AG04450 (cell line): ENCODE measurements around the gene SLIT3. TPM values are rescaled to one million over a fixed set of nuclear protein-coding genes. Genes with fewer than 3 reads are reported as not detected.

Source experiments
- CTCF ChIA-PET: fragments of 300-600, 350-600 bp; formaldehyde crosslinking; extraction: SDS; loops from one replicate; lab custom pipeline; 2022; ENCODE audit warnings: antibody characterized with exemption, inconsistent platforms; lab: Charles Lee
- POLR2A ChIA-PET: fragments of 350-600 bp; formaldehyde crosslinking; extraction: SDS; loops from one replicate; lab custom pipeline; 2021; ENCODE audit warnings: antibody characterized with exemption, inconsistent platforms; lab: Yijun Ruan, JAX
- DNase-seq: peaks from one replicate; pipeline ENCODE4 v3.0.0-alpha.2; 2011; ENCODE audit warnings: low read depth, low spot score
- H3K27ac ChIP-seq: one replicate; pipeline ENCODE4 v1.5.1; 2012; ENCODE audit warnings: low read depth, low read length, control low read depth
- H3K27me3 ChIP-seq: one replicate; pipeline ENCODE4 v1.6.0; 2012; ENCODE audit warnings: low read length; ENCODE audit not compliant: control insufficient read depth, insufficient read depth
- H3K4me3 ChIP-seq: 2 replicates; pipeline ENCODE4 v1.5.1; 2011; ENCODE audit warnings: mild to moderate bottlenecking, low read depth, low read length, control low read depth
- H3K9me3 ChIP-seq: 2 replicates; pipeline ENCODE4 v1.5.1; 2012; ENCODE audit warnings: low read length; ENCODE audit not compliant: control insufficient read depth, insufficient read depth
- polyA plus RNA-seq: library from polyadenylated mRNA; depleted of rRNA; stranded (reverse); fragments of >200 nt; gene quantifications from 2 replicates; pipeline ENCODE4 v1.2.3, GENCODE V29; 2011
- TF ChIP-seq, protein P1 (sequence below): IDR thresholded peaks from 2 replicates; pipeline ENCODE4 v1.5.1; 2011; ENCODE audit warnings: low read depth, low read length, control low read depth, inconsistent platforms

SLIT3 gene
- polyA plus RNA-seq, 1 experiment = 0.26 TPM

DNA sequence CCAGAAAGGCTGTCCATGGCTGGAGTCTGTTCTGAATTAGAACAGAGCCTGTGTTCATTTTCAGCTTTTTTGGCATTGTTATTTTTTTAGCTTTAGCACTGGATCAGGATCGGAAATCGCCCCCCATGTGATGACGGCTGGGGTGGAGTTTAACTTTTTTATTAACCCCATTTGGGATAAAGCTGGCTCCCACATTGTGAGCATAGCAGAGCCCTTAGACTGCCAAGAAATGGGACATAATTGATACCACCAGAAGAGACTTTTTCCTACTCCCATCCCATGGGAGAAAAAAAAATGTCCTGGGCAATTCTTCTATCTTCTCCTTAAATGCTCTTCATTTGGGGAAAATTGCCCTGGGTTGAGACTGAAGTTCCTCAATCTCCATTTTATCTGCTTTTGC lies 52.4 kb downstream of the SLIT3 start:
- TF ChIP-seq, protein P1, sequence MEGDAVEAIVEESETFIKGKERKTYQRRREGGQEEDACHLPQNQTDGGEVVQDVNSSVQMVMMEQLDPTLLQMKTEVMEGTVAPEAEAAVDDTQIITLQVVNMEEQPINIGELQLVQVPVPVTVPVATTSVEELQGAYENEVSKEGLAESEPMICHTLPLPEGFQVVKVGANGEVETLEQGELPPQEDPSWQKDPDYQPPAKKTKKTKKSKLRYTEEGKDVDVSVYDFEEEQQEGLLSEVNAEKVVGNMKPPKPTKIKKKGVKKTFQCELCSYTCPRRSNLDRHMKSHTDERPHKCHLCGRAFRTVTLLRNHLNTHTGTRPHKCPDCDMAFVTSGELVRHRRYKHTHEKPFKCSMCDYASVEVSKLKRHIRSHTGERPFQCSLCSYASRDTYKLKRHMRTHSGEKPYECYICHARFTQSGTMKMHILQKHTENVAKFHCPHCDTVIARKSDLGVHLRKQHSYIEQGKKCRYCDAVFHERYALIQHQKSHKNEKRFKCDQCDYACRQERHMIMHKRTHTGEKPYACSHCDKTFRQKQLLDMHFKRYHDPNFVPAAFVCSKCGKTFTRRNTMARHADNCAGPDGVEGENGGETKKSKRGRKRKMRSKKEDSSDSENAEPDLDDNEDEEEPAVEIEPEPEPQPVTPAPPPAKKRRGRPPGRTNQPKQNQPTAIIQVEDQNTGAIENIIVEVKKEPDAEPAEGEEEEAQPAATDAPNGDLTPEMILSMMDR = no peak
- Histone ChIP-seq H3K4me3 (no peak overlapping the region), H3K27me3 (no peaks in the 10 kb centered on the region), H3K27ac (no peak overlapping the region), H3K9me3 (no peaks in the 10 kb centered on the region)
- DNase-seq = no peak
- ChIA-PET CTCF (no interaction called here), POLR2A (no interaction called here)

DNA sequence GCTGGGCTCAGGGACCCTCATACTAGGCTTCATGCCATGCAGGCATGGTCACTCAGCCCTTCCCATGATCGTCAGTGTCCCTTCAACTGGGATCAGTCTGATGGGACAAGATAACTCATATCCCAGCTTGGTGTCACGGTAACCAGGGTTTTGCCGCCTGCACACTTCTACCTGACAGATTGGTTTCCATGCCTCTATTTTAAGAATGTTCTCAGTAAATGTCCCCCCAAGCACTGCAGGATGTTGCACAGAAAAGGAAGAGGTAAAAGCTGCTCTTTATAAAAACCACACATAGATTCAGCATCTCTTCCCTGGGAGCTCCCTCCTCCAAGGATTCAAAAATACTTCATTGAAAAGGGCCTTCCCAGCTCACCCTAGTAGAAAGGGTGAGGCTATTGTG lies 56.1 kb downstream of the SLIT3 start:
- H3K4me3 ChIP-seq = no peak overlapping the region
- ChIA-PET POLR2A (no interaction called here), CTCF (no interaction called here)
- DNase-seq = no peak
- TF ChIP-seq, protein P1 = no peak
- H3K27me3 ChIP-seq = no peaks in the 10 kb centered on the region
- H3K9me3 ChIP-seq = no peaks in the 10 kb centered on the region
- H3K27ac ChIP-seq = no peak overlapping the region

DNA sequence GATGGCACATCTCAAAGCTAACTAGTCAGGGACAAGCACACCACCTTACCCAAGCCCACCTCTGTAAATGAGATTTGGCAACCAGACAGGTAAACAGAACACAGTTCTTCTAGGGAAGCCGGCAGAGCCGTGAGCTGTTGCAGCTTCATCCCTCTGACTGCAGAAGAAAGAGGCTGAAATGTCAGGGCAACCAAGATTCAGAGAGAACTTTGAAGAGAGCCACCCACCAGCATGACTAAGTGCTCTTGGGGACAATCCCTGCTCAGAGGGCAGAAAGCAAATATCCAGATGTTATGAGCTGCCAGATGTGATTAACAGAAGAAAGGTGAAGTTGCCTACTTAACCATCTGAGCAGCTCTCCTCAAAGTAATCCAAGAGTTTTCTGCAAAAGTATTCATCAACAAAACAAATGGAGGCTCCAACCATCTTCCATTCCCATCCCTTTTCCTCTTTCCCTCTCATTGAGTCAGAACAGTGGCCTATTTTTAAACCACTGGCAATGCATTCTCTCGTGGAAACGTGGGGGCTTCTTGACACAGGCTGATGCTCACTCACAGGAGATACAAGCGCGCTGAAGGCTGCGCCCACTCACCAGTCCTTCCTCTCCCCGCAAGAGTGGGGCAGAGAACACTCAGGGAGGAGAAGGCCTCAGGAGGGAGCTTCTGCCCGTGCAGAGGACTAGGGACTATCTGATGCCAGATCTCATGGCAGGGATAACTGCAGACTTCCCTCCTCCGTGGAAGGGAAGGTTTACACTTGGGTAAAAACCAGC lies 57.1 kb downstream of the SLIT3 start:
- no peak overlapping the region for H3K4me3 ChIP-seq
- ChIA-PET CTCF (no interaction called here), POLR2A (no interaction called here)
- no peak for DNase-seq
- no peaks in the 10 kb centered on the region for H3K27me3 ChIP-seq
- H3K9me3 ChIP-seq = no peaks in the 10 kb centered on the region
- H3K27ac ChIP-seq = no peak overlapping the region
- TF ChIP-seq, protein P1 = no peak

DNA sequence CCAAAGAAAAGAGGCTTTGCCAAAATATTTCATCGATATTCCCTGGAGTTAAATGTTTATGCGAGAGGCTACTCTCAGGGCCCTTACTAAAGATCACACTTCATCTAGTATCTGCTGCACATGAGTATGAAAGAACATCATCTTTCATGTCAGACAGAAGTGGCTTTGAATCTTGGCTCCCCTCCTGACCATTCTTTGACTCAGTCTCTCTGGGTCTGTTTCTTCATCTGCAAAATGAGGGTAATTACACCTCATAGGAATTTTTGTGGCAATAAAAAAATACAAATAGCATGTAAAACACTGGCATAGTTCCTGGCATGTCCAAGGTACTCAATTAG lies 58.1 kb downstream of the SLIT3 start:
- Histone ChIP-seq H3K27me3 (no peaks in the 10 kb centered on the region), H3K4me3 (no peak overlapping the region), H3K27ac (no peak overlapping the region), H3K9me3 (no peaks in the 10 kb centered on the region)
- ChIA-PET POLR2A (no interaction called here), CTCF (no interaction called here)
- DNase-seq = no peak
- TF ChIP-seq, protein P1 = no peak

DNA sequence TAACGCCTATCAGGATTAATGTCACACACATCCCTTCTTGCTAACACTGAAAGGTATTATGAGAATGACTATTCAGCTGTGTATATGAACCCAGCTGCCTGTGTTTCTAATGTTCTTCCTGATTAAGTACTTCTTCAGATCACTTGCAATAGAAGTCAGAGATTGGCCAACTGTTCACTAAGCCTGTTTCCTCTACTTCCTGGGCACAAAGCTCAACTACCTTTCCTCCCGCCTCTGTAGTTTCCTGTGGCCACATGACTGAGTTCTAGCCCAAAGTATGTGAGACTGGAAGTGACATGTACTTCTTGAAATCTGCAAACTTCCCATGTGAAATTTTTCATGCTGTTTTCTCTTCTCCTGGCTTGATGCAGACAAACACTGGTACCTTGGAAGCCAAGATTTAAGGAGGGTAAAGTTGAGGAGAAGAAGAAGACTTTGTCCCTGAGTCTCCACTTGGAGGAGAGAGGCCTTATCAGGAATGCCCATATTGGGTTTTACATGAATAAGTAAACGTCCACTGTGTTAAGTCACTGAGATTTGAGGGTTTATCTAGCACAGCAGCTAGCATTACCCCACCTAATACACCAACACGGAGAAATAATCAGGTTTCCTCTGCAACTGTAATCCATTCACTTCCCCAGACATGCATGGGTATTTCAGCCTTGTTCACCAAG lies 58.6 kb downstream of the SLIT3 start:
- no peak for DNase-seq
- TF ChIP-seq, protein P1 = no peak

More for the DNA sequence above, 58.6 kb downstream of the SLIT3 start:
- no peak overlapping the region for H3K27ac ChIP-seq
- POLR2A ChIA-PET = no interaction called here
- no peaks in the 10 kb centered on the region for H3K27me3 ChIP-seq
- no peak overlapping the region for H3K4me3 ChIP-seq
- CTCF ChIA-PET = no interaction called here
- H3K9me3 ChIP-seq = no peaks in the 10 kb centered on the region
